ENCODE results near the gene LRMDA. TPM values are rescaled to one million over a fixed set of nuclear protein-coding genes. Genes with fewer than 3 reads are reported as not detected.

LRMDA gene
- total and polyA plus RNA-seq, 2 of the 13 experiments (the other 11 are each of a cell fraction or from before 2014, with no cell fraction given), result 13.4 to 22.0 TPM

GRCh38 chr10:76024460-76025123 is 593.2 kb downstream of the LRMDA start (continued):
- no peak for TF ChIP-seq NR3C1 (CRISPR knock-in tag; IDR thresholded peaks at IDR 0.05)
- TF ChIP-seq POGZ (CRISPR knock-in tag; IDR thresholded peaks at IDR 0.05), result peak; percentile 91
- no peak for TF ChIP-seq ZFP36L2 (CRISPR knock-in tag; IDR thresholded peaks at IDR 0.05)
- TF ChIP-seq ZNF761 (CRISPR knock-in tag; conservative IDR thresholded peaks at IDR 0.05), result no peak; the same call in 1 of the 2 replicates
- TF ChIP-seq ZNF256 (CRISPR knock-in tag; conservative IDR thresholded peaks at IDR 0.05), result no peak
- peak; percentile 99 for TF ChIP-seq SALL1 (CRISPR knock-in tag; IDR thresholded peaks at IDR 0.05)
- TF ChIP-seq BHLHE40 (IDR thresholded peaks at IDR 0.05; ENCODE audit: low read length), result no peak
- no peak for TF ChIP-seq ZFYVE20 (CRISPR knock-in tag; IDR thresholded peaks at IDR 0.05; ENCODE audit: borderline replicate concordance, low read depth)
- TF ChIP-seq ZNF530 (CRISPR knock-in tag; IDR thresholded peaks at IDR 0.05; ENCODE audit: low read depth), result no peak
- no peak for TF ChIP-seq ZNF224 (CRISPR knock-in tag; IDR thresholded peaks at IDR 0.05)
- TF ChIP-seq GATA4 (IDR thresholded peaks at IDR 0.05; ENCODE audit: borderline replicate concordance, low read depth), result peak; percentile 96
- TF ChIP-seq ZEB1 (IDR thresholded peaks at IDR 0.05; ENCODE audit: insufficient replicate concordance, low read depth), result peak; percentile 34
- TF ChIP-seq ELF4 (CRISPR knock-in tag; IDR thresholded peaks at IDR 0.05; ENCODE audit: borderline replicate concordance), result no peak
- peak; percentile 34; the same call in 1 of the 2 replicates for TF ChIP-seq FOXK2 (IDR thresholded peaks at IDR 0.05)
- no peak for TF ChIP-seq SUZ12 (IDR thresholded peaks at IDR 0.05; ENCODE audit: low read depth, low read length)
- peak; percentile 86 for TF ChIP-seq YEATS4 (CRISPR knock-in tag; IDR thresholded peaks at IDR 0.05; ENCODE audit: borderline replicate concordance)
- TF ChIP-seq ZFP91 (CRISPR knock-in tag; IDR thresholded peaks at IDR 0.05; ENCODE audit: borderline replicate concordance), result peak; percentile 83
- peak; percentile 57; the same call in 1 of the 2 replicates for TF ChIP-seq RBFOX2 (IDR thresholded peaks at IDR 0.05; ENCODE audit: low read depth, low read length)
- no peak for TF ChIP-seq NBN (conservative IDR thresholded peaks at IDR 0.05)
- TF ChIP-seq ATRX (CRISPR knock-in tag; IDR thresholded peaks at IDR 0.05; ENCODE audit: borderline replicate concordance), result no peak
- TF ChIP-seq TCF7 (IDR thresholded peaks at IDR 0.05; ENCODE audit: low read depth), result peak; percentile 85
- peak; percentile 35; the same call in 1 of the 2 replicates for TF ChIP-seq ZNF564 (CRISPR knock-in tag; IDR thresholded peaks at IDR 0.05)
- no peak; the same call in 1 of the 2 replicates for TF ChIP-seq NRL (CRISPR knock-in tag; IDR thresholded peaks at IDR 0.05; ENCODE audit: borderline replicate concordance)
- TF ChIP-seq ZFX (CRISPR knock-in tag; IDR thresholded peaks at IDR 0.05; ENCODE audit: low read depth), result peak; percentile 63
- no peak for TF ChIP-seq ZNF354B (CRISPR knock-in tag; IDR thresholded peaks at IDR 0.05)
- TF ChIP-seq SMARCE1 (IDR thresholded peaks at IDR 0.05; ENCODE audit: borderline replicate concordance), result no peak
- TF ChIP-seq JDP2 (CRISPR knock-in tag; IDR thresholded peaks at IDR 0.05; ENCODE audit: borderline replicate concordance), result no peak
- no peak for TF ChIP-seq BRF2 (CRISPR knock-in tag; IDR thresholded peaks at IDR 0.05)
- TF ChIP-seq CENPT (CRISPR knock-in tag; IDR thresholded peaks at IDR 0.05; ENCODE audit: low read depth), result no peak
- TF ChIP-seq RCOR2 (CRISPR knock-in tag; IDR thresholded peaks at IDR 0.05), result peak; percentile 90
- TF ChIP-seq KLF13 (CRISPR knock-in tag; IDR thresholded peaks at IDR 0.05), result no peak
- 0 out of 2 replicates have a peak, but pooled peaks have one; percentile 62 for TF ChIP-seq ZNF225 (CRISPR knock-in tag; IDR thresholded peaks at IDR 0.05)

Measured in HepG2 (cell line).